Smooth muscle cell (in vitro differentiated cells): ENCODE data around the gene SHROOM2. TPM values are rescaled to one million over a fixed set of nuclear protein-coding genes. Genes with fewer than 3 reads are reported as not detected.

Source experiments
- polyA plus RNA-seq: library from polyadenylated mRNA; unstranded; fragments of >200 nt; fragmentation: Nextera tagmentation; extraction: Ambion mirVana; gene quantifications from 2 replicates; pipeline ENCODE4 v1.2.1, GENCODE V29; 2016
- small RNA-seq: library from RNA; depleted of rRNA; stranded (forward); fragments of <200 nt; gene quantifications from one replicate; pipeline ENCODE3, GENCODE V24; 2014
- total RNA-seq: library from RNA; depleted of rRNA; stranded (reverse); fragments of >200 nt; gene quantifications from 2 replicates; pipeline ENCODE4 v1.2.3, GENCODE V29; 2014

The SHROOM2 gene
- total and polyA plus RNA-seq, 2 experiments from 2014 or later, result 5.5 to 8.9 TPM

Small RNAs within 50 kb of the gene (small RNA-seq; reads per million reads assigned to genes)
- not detected for gene RF00019

Other genes starting within 250 kb of the SHROOM2 start
- 0.72 and 2.4 TPM in 2 replicates for gene GPR143, start 20.6 kb upstream of the SHROOM2 start, total RNA-seq
- 1.4 and 5.6 TPM in 2 replicates for gene GPR143, start 20.6 kb upstream of the SHROOM2 start, polyA plus RNA-seq
- 1.0 TPM in 1 of 2 replicates, not detected in the other for gene CLDN34, start 180.9 kb downstream of the SHROOM2 start, total RNA-seq
- gene CLDN34, start 180.9 kb downstream of the SHROOM2 start, polyA plus RNA-seq, result not detected in 2 replicates